GM18519 (cell line): ENCODE results near the gene MAP3K4.

ENCODE experiments used
- ATAC-seq: cut with Tn5 transposase; IDR thresholded peaks from one replicate; pipeline ENCODE4 v1.9.1; 2021; ENCODE audit warnings: mild to moderate bottlenecking, moderate library complexity; ENCODE audit not compliant: unreplicated experiment, low FRiP score

Gene MAP3K4

GRCh38 chr6:161073930-161074329 lies 82.4 kb downstream of the MAP3K4 start:
- no peak for ATAC-seq

- no peak for ATAC-seq
Measured at GRCh38 chr6:161074496-161075121, 83.0 kb downstream of the MAP3K4 start.

- no peak for ATAC-seq
Measured at GRCh38 chr6:161076181-161076677, 84.7 kb downstream of the MAP3K4 start.

- ATAC-seq: no peak
Measured at GRCh38 chr6:161079566-161080262, 88.1 kb downstream of the MAP3K4 start.

GRCh38 chr6:161080263-161080970 lies 88.8 kb downstream of the MAP3K4 start:
- no peak for ATAC-seq

- ATAC-seq: no peak
Measured at GRCh38 chr6:161082215-161082614, 90.6 kb downstream of the MAP3K4 start.

GRCh38 chr6:161085246-161085645 lies 93.7 kb downstream of the MAP3K4 start:
- ATAC-seq: no peak

GRCh38 chr6:161088676-161089328 lies 97.2 kb downstream of the MAP3K4 start:
- no peak for ATAC-seq

- no peak for ATAC-seq
Measured at GRCh38 chr6:161091151-161091550, 99.6 kb downstream of the MAP3K4 start.

GRCh38 chr6:161091972-161092701 lies 100.6 kb downstream of the MAP3K4 start:
- no peak for ATAC-seq

GRCh38 chr6:161094955-161095354 lies 103.4 kb downstream of the MAP3K4 start:
- no peak for ATAC-seq

GRCh38 chr6:161095916-161096315 lies 104.3 kb downstream of the MAP3K4 start:
- ATAC-seq: no peak

- no peak for ATAC-seq
Measured at GRCh38 chr6:161100072-161100471, 108.5 kb downstream of the MAP3K4 start.

- ATAC-seq: no peak
Measured at GRCh38 chr6:161101517-161101916, 109.9 kb downstream of the MAP3K4 start.

- no peak for ATAC-seq
Measured at GRCh38 chr6:161103475-161103874, 111.9 kb downstream of the MAP3K4 start.

- ATAC-seq: no peak
Measured at GRCh38 chr6:161104966-161105365, 113.4 kb downstream of the MAP3K4 start.

- no peak for ATAC-seq
Measured at GRCh38 chr6:161105408-161105807, 113.8 kb downstream of the MAP3K4 start.

- ATAC-seq: no peak
Measured at GRCh38 chr6:161107779-161108730, 116.5 kb downstream of the MAP3K4 start.

GRCh38 chr6:161108916-161109315 lies 117.3 kb downstream of the MAP3K4 start:
- ATAC-seq: no peak
